H9 (cell line): Measurements from ENCODE around the gene PPHLN1. TPM values are rescaled to one million over a fixed set of nuclear protein-coding genes. Genes with fewer than 3 reads are reported as not detected.

Experiments
- DNase-seq: peaks from one replicate; pipeline ENCODE4 v3.0.0-alpha.2; 2017
- H2AFZ ChIP-seq: one replicate; pipeline ENCODE4 v1.6.1; 2013; ENCODE audit warnings: mild to moderate bottlenecking, low read length, control low read depth, moderate library complexity
- H2AK5ac ChIP-seq: 2 replicates; pipeline ENCODE4 v1.6.1; 2013; ENCODE audit warnings: low read length, control low read depth, mixed read lengths; ENCODE audit not compliant: insufficient read length
- H2BK120ac ChIP-seq: one replicate; pipeline ENCODE4 v1.6.1; 2013; ENCODE audit warnings: low read depth, mild to moderate bottlenecking, low read length, control low read depth, inconsistent platforms; ENCODE audit not compliant: poor library complexity, severe bottlenecking
- H2BK12ac ChIP-seq: 2 replicates; pipeline ENCODE4 v1.6.1; 2013; ENCODE audit warnings: low read length, control low read depth, mixed read lengths, low read depth; ENCODE audit not compliant: insufficient read length
- H2BK15ac ChIP-seq: 2 replicates; pipeline ENCODE4 v1.6.1; 2013; ENCODE audit warnings: low read depth, low read length, control low read depth
- H2BK20ac ChIP-seq: one replicate; pipeline ENCODE4 v1.6.1; 2013; ENCODE audit warnings: low read depth, mild to moderate bottlenecking, low read length, control low read depth, inconsistent platforms; ENCODE audit not compliant: poor library complexity, severe bottlenecking
- H2BK5ac ChIP-seq: 2 replicates; pipeline ENCODE4 v1.6.1; 2013; ENCODE audit warnings: low read length, control low read depth, mixed read lengths; ENCODE audit not compliant: insufficient read length
- H3K14ac ChIP-seq: 2 replicates; pipeline ENCODE4 v1.6.1; 2013; ENCODE audit warnings: low read length, control low read depth; ENCODE audit not compliant: insufficient read depth
- H3K18ac ChIP-seq: 2 replicates; pipeline ENCODE4 v1.6.1; 2013; ENCODE audit warnings: low read depth, mild to moderate bottlenecking, mixed read lengths, low read length, control low read depth; ENCODE audit not compliant: insufficient read length
- H3K23ac ChIP-seq: 2 replicates; pipeline ENCODE4 v1.6.1; 2013; ENCODE audit warnings: low read length, control low read depth, mixed read lengths, low read depth; ENCODE audit not compliant: insufficient read length
- H3K23me2 ChIP-seq: 2 replicates; pipeline ENCODE4 v1.6.1; 2013; ENCODE audit warnings: low read depth, mild to moderate bottlenecking, mixed read lengths, low read length, control low read depth; ENCODE audit not compliant: insufficient read length, poor library complexity, severe bottlenecking
- H3K27ac ChIP-seq: 2 replicates; pipeline ENCODE4 v1.5.1; 2013; ENCODE audit warnings: low read length, control low read depth, mixed read lengths, low read depth; ENCODE audit not compliant: insufficient read length
- H3K27me3 ChIP-seq: 2 replicates; pipeline ENCODE4 v1.6.1; 2013; ENCODE audit warnings: low read length, control low read depth, inconsistent platforms; ENCODE audit not compliant: insufficient read depth
- H3K4ac ChIP-seq: 2 replicates; pipeline ENCODE4 v1.6.1; 2013; ENCODE audit warnings: low read depth, mild to moderate bottlenecking, control low read depth, inconsistent platforms, low read length, moderate library complexity
- H3K4me1 ChIP-seq: 2 replicates; pipeline ENCODE4 v1.6.1; 2013; ENCODE audit warnings: low read length, control low read depth, inconsistent platforms; ENCODE audit not compliant: insufficient read depth
- H3K4me2 ChIP-seq: 2 replicates; pipeline ENCODE4 v1.6.1; 2013; ENCODE audit warnings: low read length, control low read depth, mixed read lengths; ENCODE audit not compliant: insufficient read length, insufficient read depth
- H3K56ac ChIP-seq: 2 replicates; pipeline ENCODE4 v1.6.1; 2013; ENCODE audit warnings: low read depth, mild to moderate bottlenecking, mixed read lengths, low read length, control low read depth; ENCODE audit not compliant: insufficient read length
- H3K79me1 ChIP-seq: 2 replicates; pipeline ENCODE4 v1.6.1; 2013; ENCODE audit warnings: low read depth, mild to moderate bottlenecking, moderate library complexity, low read length, control low read depth, inconsistent platforms; ENCODE audit not compliant: insufficient read depth, poor library complexity, severe bottlenecking
- H3K79me2 ChIP-seq: 2 replicates; pipeline ENCODE4 v1.6.1; 2013; ENCODE audit warnings: low read length, control low read depth, inconsistent platforms; ENCODE audit not compliant: insufficient read depth
- H3K9ac ChIP-seq: 2 replicates; pipeline ENCODE4 v1.6.1; 2013; ENCODE audit warnings: low read length, control low read depth, mixed read lengths; ENCODE audit not compliant: insufficient read length; ENCODE audit errors: extremely low read depth
- H3K9me3 ChIP-seq: one replicate; pipeline ENCODE4 v1.6.1; 2013; ENCODE audit warnings: low read depth, low read length, inconsistent platforms; ENCODE audit not compliant: control insufficient read depth
- H3T11ph ChIP-seq: one replicate; pipeline ENCODE4 v1.6.1; 2013; ENCODE audit warnings: mild to moderate bottlenecking, low read length, control low read depth, inconsistent platforms
- H4K20me1 ChIP-seq: one replicate; pipeline ENCODE4 v1.6.1; 2013; ENCODE audit not compliant: control insufficient read depth, insufficient read length, insufficient read depth
- H4K5ac ChIP-seq: 2 replicates; pipeline ENCODE4 v1.6.1; 2013; ENCODE audit warnings: low read depth, mild to moderate bottlenecking, mixed read lengths, low read length, control low read depth; ENCODE audit not compliant: insufficient read length
- H4K8ac ChIP-seq: replicated peaks from 2 replicates; pipeline ENCODE4 v1.6.1; 2013; ENCODE audit warnings: low read length, control low read depth, mixed read lengths, low read depth; ENCODE audit not compliant: insufficient read length
- H4K91ac ChIP-seq: 2 replicates; pipeline ENCODE4 v1.6.1; 2013; ENCODE audit warnings: low read depth, mild to moderate bottlenecking, moderate library complexity, mixed read lengths, low read length, control low read depth; ENCODE audit not compliant: insufficient read length
- H3K27ac Mint-ChIP-seq, 3 experiments: 2 replicates in 2 of 3; 3 replicates in 1 of 3; pipeline ENCODE4 v1.8.0; 2020 to 2021; ENCODE audit warnings: mixed read lengths in 3 of 3, mild to moderate bottlenecking in 1 of 3, moderate library complexity in 1 of 3
- H3K27me3 Mint-ChIP-seq: 2 replicates; pipeline ENCODE4 v1.8.0; 2021; ENCODE audit warnings: low read depth, mild to moderate bottlenecking, moderate library complexity, mixed read lengths
- H3K36me3 Mint-ChIP-seq, 3 experiments: 2 replicates in 2 of 3; 3 replicates in 1 of 3; pipeline ENCODE4 v1.8.0; 2020 to 2021; ENCODE audit warnings: low read depth in 3 of 3, mixed read lengths in 3 of 3; ENCODE audit not compliant: insufficient read depth in 1 of 3
- H3K4me1 Mint-ChIP-seq, 2 experiments: 2 replicates each; pipeline ENCODE4 v1.8.0; 2020; ENCODE audit warnings: mixed read lengths in 2 of 2
- H3K4me3 Mint-ChIP-seq, 2 experiments: 2 replicates in 1 of 2; 3 replicates in 1 of 2; pipeline ENCODE4 v1.8.0; 2020 to 2021; ENCODE audit warnings: mild to moderate bottlenecking in 2 of 2, mixed read lengths in 2 of 2, moderate library complexity in 1 of 2
- H3K9me3 Mint-ChIP-seq, 2 experiments: 2 replicates in 1 of 2; 3 replicates in 1 of 2; pipeline ENCODE4 v1.8.0; 2020; ENCODE audit warnings: mild to moderate bottlenecking in 2 of 2, mixed read lengths in 2 of 2, moderate library complexity in 1 of 2
- CTCF ChIP-seq: fragments of 200-600 bp; sonication (generic); conservative IDR thresholded peaks from 3 replicates; pipeline ENCODE4 v1.8.0; 2021; ENCODE audit warnings: antibody characterized with exemption, mild to moderate bottlenecking
- WGBS: extraction: QIAGEN DNeasy Blood & Tissue Kit; methylation state at CpG from one replicate; pipeline ENCODE4 v1.1.7; 2013; ENCODE audit warnings: missing lambda C conversion rate, low lambda C conversion rate, mixed read lengths; ENCODE audit not compliant: insufficient read length; ENCODE audit errors: extremely low coverage; 5-methylcytosine and 5-hydroxymethylcytosine counted together
- total RNA-seq: library from RNA; stranded (reverse); gene quantifications from 2 replicates; pipeline ENCODE4 v1.2.1, GENCODE V29; 2021

PPHLN1 gene
- total RNA-seq, 1 experiment from 2014 or later = 66.2 TPM

- Histone ChIP-seq H3K4me2 (no peak overlapping the region), H4K91ac (no peak overlapping the region), H2BK5ac (no peak overlapping the region), H2AK5ac (no peak overlapping the region), H3K27me3 (no peaks in the 10 kb centered on the region), H3K4me1 (peaks cover 13% of the 10 kb centered on the region), H3K18ac (no peak overlapping the region), H3K79me1 (no peaks in the 10 kb centered on the region), H4K5ac (no peak overlapping the region), H3K23me2 (no peaks in the 10 kb centered on the region), H2BK12ac (no peak overlapping the region), H3K9me3 (no peaks in the 10 kb centered on the region), H3K27ac (no peak overlapping the region), H3K23ac (no peak overlapping the region), H3T11ph (no peak overlapping the region), H3K79me2 (no peaks in the 10 kb centered on the region), H2BK15ac (no peak overlapping the region), H3K9ac (no peak overlapping the region), H2BK20ac (no peak overlapping the region), H4K8ac (no peak overlapping the region), H2AFZ (no peak overlapping the region), H2BK120ac (no peak overlapping the region), H3K14ac (no peak overlapping the region), H3K56ac (no peak overlapping the region), H4K20me1 (no peaks in the 10 kb centered on the region), H3K4ac (no peak overlapping the region)
- DNase-seq = no peak
- H3K9me3 Mint-ChIP-seq = peaks cover 0 to 2% of the 10 kb centered on the region in 2 experiments; a peak in 1 of 5 replicates
- peaks cover 2% of the 10 kb centered on the region; the same call in 1 of the 2 replicates for H3K27me3 Mint-ChIP-seq
- TF ChIP-seq CTCF = peak; percentile 37; the same call in 2 of the 3 replicates
- peaks cover 20 to 35% of the 10 kb centered on the region in 2 experiments for H3K4me1 Mint-ChIP-seq
- peaks cover 39 to 60% (median 55%) of the 10 kb centered on the region in 3 experiments for H3K36me3 Mint-ChIP-seq
- no CpG with 5 or more reads among the region's 2 CpGs for WGBS
- no peak overlapping the region for H3K4me3 Mint-ChIP-seq
- no peak overlapping the region for H3K27ac Mint-ChIP-seq
These were observed 132.6 kb downstream of the PPHLN1 start for GRCh38 chr12:42458575-42458974.
